IPS DF 19.7 (cell line): ENCODE data around the gene SCD5.

ENCODE experiments used
- DNase-seq: peaks from one replicate; pipeline ENCODE4 v3.0.0-alpha.2; 2013; ENCODE audit warnings: low read depth, low spot score

Gene SCD5

GRCh38 chr4:82765134-82765533, 33.5 kb downstream of the SCD5 start:
- no peak for DNase-seq

- no peak for DNase-seq
Measured at GRCh38 chr4:82761229-82761628, 37.4 kb downstream of the SCD5 start.

GRCh38 chr4:82758701-82759685, 39.6 kb downstream of the SCD5 start:
- no peak for DNase-seq

- DNase-seq, result no peak
Measured at GRCh38 chr4:82756061-82756460, 42.5 kb downstream of the SCD5 start.

GRCh38 chr4:82755650-82756049, 42.9 kb downstream of the SCD5 start:
- no peak for DNase-seq

GRCh38 chr4:82754513-82755165, 44.0 kb downstream of the SCD5 start:
- no peak for DNase-seq

- DNase-seq, result no peak
Measured at GRCh38 chr4:82753725-82754410, 44.7 kb downstream of the SCD5 start.

GRCh38 chr4:82753238-82753637, 45.4 kb downstream of the SCD5 start:
- no peak for DNase-seq

GRCh38 chr4:82748810-82749470, 49.7 kb downstream of the SCD5 start:
- DNase-seq, result no peak

GRCh38 chr4:82747686-82748575, 50.7 kb downstream of the SCD5 start:
- DNase-seq, result no peak

- no peak for DNase-seq
Measured at GRCh38 chr4:82746705-82747574, 51.7 kb downstream of the SCD5 start.

GRCh38 chr4:82745173-82745842, 53.3 kb downstream of the SCD5 start:
- no peak for DNase-seq

- DNase-seq, result no peak
Measured at GRCh38 chr4:82744284-82744968, 54.2 kb downstream of the SCD5 start.

- DNase-seq, result no peak
Measured at GRCh38 chr4:82741188-82741587, 57.4 kb downstream of the SCD5 start.

GRCh38 chr4:82739287-82740190, 59.1 kb downstream of the SCD5 start:
- no peak for DNase-seq

- no peak for DNase-seq
Measured at GRCh38 chr4:82737354-82737753, 61.2 kb downstream of the SCD5 start.

- no peak for DNase-seq
Measured at GRCh38 chr4:82733636-82734035, 65.0 kb downstream of the SCD5 start.

GRCh38 chr4:82728301-82728700, 70.3 kb downstream of the SCD5 start:
- no peak for DNase-seq
